HG03108 (cell line): ENCODE data around the gene ITGB1BP1.

Experiments used
- ATAC-seq: cut with Tn5 transposase; IDR thresholded peaks from one replicate; pipeline ENCODE4 v1.9.1; 2021; ENCODE audit warnings: moderate library complexity; ENCODE audit not compliant: unreplicated experiment

The ITGB1BP1 gene

DNA sequence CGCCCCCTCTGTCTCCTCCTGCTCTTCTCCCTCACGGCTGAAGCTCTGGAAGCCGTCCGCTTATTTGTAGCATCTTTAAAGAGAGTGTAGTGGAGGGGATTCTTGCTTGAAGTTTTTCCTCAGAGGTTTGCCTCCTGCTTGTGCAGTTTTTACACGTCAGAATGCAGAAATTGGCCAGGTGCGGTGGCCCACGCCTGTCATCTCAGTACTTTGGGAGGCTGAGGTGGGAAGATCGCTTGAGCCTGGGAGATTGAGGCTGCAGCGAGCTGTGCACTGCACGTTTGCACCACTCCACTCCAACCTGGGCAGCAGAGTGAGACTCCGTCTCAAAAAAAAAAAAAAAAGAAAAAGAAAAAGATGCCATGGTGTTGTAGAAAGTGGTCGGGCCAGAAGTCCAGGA, 69.0 kb downstream of the ITGB1BP1 start:
- no peak for ATAC-seq
